Tibial nerve (tissue), 4 donors: ENCODE data around the gene CDH8. TPM values are rescaled to one million over a fixed set of nuclear protein-coding genes. Genes with fewer than 3 reads are reported as not detected.

Experiments
- DNase-seq, 2 donors: peaks; one replicate each; pipeline ENCODE4 v3.0.0-alpha.2; 2019; ENCODE audit warnings: low spot score in 2 of 2
- H3K27ac ChIP-seq, 4 donors: fragments of 200-600 bp; sonication (generic) in 3 of 4; one replicate each; pipeline ENCODE4 v1.5.1; 2017 to 2019; ENCODE audit warnings: mild to moderate bottlenecking in 1 of 4
- H3K27me3 ChIP-seq, 2 donors: fragments of 200-600 bp; sonication (generic) in 1 of 2; one replicate each; pipeline versions ENCODE4 v1.5.1 to v1.6.0; 2017 to 2019
- H3K36me3 ChIP-seq, 3 donors: fragments of 200-600 bp; sonication (generic); one replicate each; pipeline ENCODE4 v1.5.1; 2018 to 2019
- H3K4me1 ChIP-seq, 4 donors: fragments of 200-600 bp; sonication (generic) in 3 of 4; one replicate each; pipeline ENCODE4 v1.5.1; 2017 to 2019
- H3K4me3 ChIP-seq, 4 donors: fragments of 200-600 bp; sonication (generic) in 3 of 4; one replicate each; pipeline ENCODE4 v1.5.1; 2017 to 2019; ENCODE audit warnings: mild to moderate bottlenecking in 1 of 4, moderate library complexity in 1 of 4
- H3K9me3 ChIP-seq, 4 donors: fragments of 200-600 bp; sonication (generic) in 3 of 4; one replicate each; pipeline ENCODE4 v1.5.1; 2017 to 2019
- EP300 ChIP-seq, 2 donors: sonication (generic); formaldehyde crosslinking; IDR thresholded peaks; one replicate each; pipeline ENCODE4 v1.6.1; 2017; ENCODE audit warnings: antibody characterized with exemption in 2 of 2, mild to moderate bottlenecking in 1 of 2
- POLR2A ChIP-seq, 2 donors: fragments of 450-650 bp; IDR thresholded peaks; one replicate each; pipeline ENCODE4 v1.6.1; 2017; ENCODE audit warnings: antibody characterized with exemption in 2 of 2, mild to moderate bottlenecking in 2 of 2, moderate library complexity in 2 of 2
- WGBS, 2 donors: methylation state at CpG; one replicate each; pipeline ENCODE4 v1.1.5; 2018; 5-methylcytosine and 5-hydroxymethylcytosine counted together
- total RNA-seq, 4 donors: library from RNA; depleted of rRNA; stranded (reverse); fragments of >200 nt; gene quantifications; one replicate each; pipeline ENCODE4 v1.1.0, GENCODE V29; 2016
- TF ChIP-seq, protein P1 (sequence below), 5 experiments: fragments of 200-600 bp in 3 of 5; fragments of 450-650 bp in 2 of 5; sonication (generic) in 3 of 5; IDR thresholded peaks; one replicate each; pipeline ENCODE4 v1.5.1; 2016 to 2019; ENCODE audit warnings: antibody characterized with exemption in 5 of 5, mild to moderate bottlenecking in 3 of 5, moderate library complexity in 2 of 5

Gene CDH8
- total RNA-seq, 4 donors from 2014 or later, result 0.22 TPM; not detected in 3

DNA sequence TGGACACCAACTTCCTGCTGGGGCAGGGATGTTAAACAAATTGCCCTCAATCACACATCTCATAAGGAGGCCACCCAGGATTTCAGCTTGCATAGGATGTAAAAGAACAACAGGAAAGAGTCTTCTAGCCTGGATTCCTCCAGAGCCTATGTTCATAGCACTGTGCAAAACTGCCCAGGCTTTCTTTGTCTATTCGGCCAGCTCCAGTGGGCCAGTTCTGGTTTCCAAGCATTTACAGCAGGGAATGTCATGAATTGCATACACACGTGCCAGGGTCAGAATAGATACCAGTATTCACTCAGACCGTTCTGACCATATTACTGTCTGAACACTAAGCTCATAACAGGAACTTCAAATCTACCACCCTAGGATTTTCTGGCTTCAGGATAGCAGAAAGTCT lies 273.2 kb downstream of the CDH8 start:
- H3K36me3 ChIP-seq, result no peaks in the 10 kb centered on the region
- 41 to 47% methylated on average over 3 of the region's 3 CpGs for WGBS, 2 donors
- no peak overlapping the region for H3K4me3 ChIP-seq
- TF ChIP-seq, protein P1, sequence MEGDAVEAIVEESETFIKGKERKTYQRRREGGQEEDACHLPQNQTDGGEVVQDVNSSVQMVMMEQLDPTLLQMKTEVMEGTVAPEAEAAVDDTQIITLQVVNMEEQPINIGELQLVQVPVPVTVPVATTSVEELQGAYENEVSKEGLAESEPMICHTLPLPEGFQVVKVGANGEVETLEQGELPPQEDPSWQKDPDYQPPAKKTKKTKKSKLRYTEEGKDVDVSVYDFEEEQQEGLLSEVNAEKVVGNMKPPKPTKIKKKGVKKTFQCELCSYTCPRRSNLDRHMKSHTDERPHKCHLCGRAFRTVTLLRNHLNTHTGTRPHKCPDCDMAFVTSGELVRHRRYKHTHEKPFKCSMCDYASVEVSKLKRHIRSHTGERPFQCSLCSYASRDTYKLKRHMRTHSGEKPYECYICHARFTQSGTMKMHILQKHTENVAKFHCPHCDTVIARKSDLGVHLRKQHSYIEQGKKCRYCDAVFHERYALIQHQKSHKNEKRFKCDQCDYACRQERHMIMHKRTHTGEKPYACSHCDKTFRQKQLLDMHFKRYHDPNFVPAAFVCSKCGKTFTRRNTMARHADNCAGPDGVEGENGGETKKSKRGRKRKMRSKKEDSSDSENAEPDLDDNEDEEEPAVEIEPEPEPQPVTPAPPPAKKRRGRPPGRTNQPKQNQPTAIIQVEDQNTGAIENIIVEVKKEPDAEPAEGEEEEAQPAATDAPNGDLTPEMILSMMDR (IDR thresholded peaks at IDR 0.05), result no peak
- no peak for TF ChIP-seq EP300 (IDR thresholded peaks at IDR 0.05)
- TF ChIP-seq POLR2A (IDR thresholded peaks at IDR 0.05), result no peak
- no peak for DNase-seq
- H3K27me3 ChIP-seq, result no peaks in the 10 kb centered on the region
- no peaks in the 10 kb centered on the region for H3K4me1 ChIP-seq
- no peak overlapping the region for H3K27ac ChIP-seq
- no peaks in the 10 kb centered on the region for H3K9me3 ChIP-seq

DNA sequence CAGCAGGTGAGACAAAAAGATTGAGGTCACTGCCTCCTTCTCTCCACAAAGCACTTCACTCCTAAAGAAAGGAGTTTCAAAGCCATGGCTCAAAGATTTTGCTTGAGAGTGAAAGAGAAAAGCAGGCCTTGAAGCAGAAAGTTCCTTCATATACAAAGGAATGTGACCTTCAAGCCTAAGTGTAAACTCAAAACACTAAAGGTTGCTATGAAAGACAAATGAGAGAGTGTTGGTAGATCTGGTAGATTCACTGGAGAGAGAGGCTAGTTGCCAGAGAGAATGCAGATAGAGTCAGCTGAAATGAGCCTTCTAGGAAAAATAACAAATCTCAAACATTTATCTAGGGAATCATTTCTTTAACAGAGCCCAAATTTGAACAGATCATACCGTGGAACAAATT lies 305.2 kb downstream of the CDH8 start:
- H3K36me3 ChIP-seq, result no peaks in the 10 kb centered on the region
- no peaks in the 10 kb centered on the region for H3K4me1 ChIP-seq
- H3K27me3 ChIP-seq, result no peaks in the 10 kb centered on the region
- no peak overlapping the region for H3K4me3 ChIP-seq
- no peak overlapping the region for H3K27ac ChIP-seq
- H3K9me3 ChIP-seq, result no peaks in the 10 kb centered on the region
- no peak for TF ChIP-seq EP300 (IDR thresholded peaks at IDR 0.05)
- TF ChIP-seq, protein P1 (IDR thresholded peaks at IDR 0.05), result no peak
- no peak for TF ChIP-seq POLR2A (IDR thresholded peaks at IDR 0.05)
- DNase-seq, result no peak
- 34 to 41% methylated on average over 1 of the region's 1 CpG for WGBS, 2 donors

DNA sequence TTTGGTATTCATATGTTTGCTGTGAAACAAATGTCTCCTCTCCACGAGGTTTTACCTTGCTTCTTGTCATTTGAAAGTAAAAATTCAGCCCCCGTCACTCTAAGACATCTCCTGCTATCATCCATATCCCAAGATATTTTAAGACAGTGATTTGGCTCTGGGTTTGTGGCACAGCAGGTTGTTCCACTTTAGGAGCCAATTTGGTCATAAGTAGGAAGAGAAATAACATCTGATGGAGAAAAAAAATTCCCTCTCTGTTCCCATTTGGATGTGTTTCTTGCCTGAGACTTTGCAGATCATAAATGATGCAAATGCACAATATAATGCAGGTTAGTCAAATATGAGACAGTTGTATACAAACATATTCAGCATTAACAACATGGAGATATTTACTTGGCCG lies 309.5 kb downstream of the CDH8 start:
- H3K9me3 ChIP-seq, result no peaks in the 10 kb centered on the region
- no peak for DNase-seq
- no peaks in the 10 kb centered on the region for H3K4me1 ChIP-seq
- no peaks in the 10 kb centered on the region for H3K36me3 ChIP-seq
- TF ChIP-seq, protein P1 (IDR thresholded peaks at IDR 0.05), result no peak
- TF ChIP-seq POLR2A (IDR thresholded peaks at IDR 0.05), result no peak
- TF ChIP-seq EP300 (IDR thresholded peaks at IDR 0.05), result no peak
- no peaks in the 10 kb centered on the region for H3K27me3 ChIP-seq
- no peak overlapping the region for H3K27ac ChIP-seq
- H3K4me3 ChIP-seq, result no peak overlapping the region
- WGBS, 2 donors, result 78 to 81% methylated on average over 3 of the region's 3 CpGs

DNA sequence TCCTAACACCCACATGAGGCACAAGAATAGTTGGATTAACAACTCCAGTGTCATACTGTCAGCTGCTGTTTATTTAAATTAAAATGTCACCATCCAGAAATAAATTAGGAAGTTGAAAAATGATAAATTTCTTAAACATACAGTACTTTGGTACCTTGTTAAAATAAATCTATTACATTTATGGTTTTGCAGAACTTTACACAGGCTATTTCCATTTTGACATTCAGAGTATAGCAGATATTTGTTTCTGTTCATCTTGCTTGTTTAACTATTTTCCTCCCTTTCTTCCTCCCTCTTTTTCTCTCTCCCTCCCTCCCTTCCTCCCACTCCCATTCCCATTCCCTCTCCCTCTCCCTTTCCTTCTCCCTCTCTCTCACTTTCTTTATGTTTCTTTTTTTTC lies 310.1 kb downstream of the CDH8 start:
- no peak overlapping the region for H3K27ac ChIP-seq
- TF ChIP-seq, protein P1 (IDR thresholded peaks at IDR 0.05), result no peak
- TF ChIP-seq EP300 (IDR thresholded peaks at IDR 0.05) (no peak), POLR2A (IDR thresholded peaks at IDR 0.05) (no peak)
- no peaks in the 10 kb centered on the region for H3K36me3 ChIP-seq
- H3K27me3 ChIP-seq, result no peaks in the 10 kb centered on the region
- no peaks in the 10 kb centered on the region for H3K4me1 ChIP-seq
- no peaks in the 10 kb centered on the region for H3K9me3 ChIP-seq
- H3K4me3 ChIP-seq, result no peak overlapping the region
- DNase-seq, result no peak

DNA sequence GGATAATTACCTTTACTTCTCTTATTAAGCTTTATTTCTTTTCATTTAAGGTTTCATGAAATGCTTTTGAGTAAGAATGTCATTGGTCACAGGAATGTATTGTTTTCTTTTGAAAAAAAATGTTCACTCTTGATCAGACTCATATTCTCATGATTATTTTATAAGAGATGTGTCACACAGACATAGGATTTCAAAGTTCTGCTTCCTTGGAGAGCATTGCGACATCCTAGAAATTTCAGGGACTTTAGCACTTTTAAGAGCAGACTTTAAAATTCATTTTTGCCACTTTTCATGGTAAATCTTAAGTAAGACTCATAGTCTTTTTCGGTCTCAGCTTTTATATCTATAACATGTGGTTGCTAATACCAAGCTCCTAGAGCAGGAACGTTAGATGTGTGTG lies 314.7 kb downstream of the CDH8 start:
- Histone ChIP-seq H3K36me3 (no peaks in the 10 kb centered on the region), H3K27me3 (no peaks in the 10 kb centered on the region), H3K4me3 (no peak overlapping the region), H3K27ac (no peak overlapping the region), H3K9me3 (no peaks in the 10 kb centered on the region), H3K4me1 (no peaks in the 10 kb centered on the region)
- WGBS, 2 donors, result 64 to 75% methylated on average over 3 of the region's 3 CpGs
- DNase-seq, result no peak
- no peak for TF ChIP-seq EP300 (IDR thresholded peaks at IDR 0.05)
- no peak for TF ChIP-seq POLR2A (IDR thresholded peaks at IDR 0.05)
- TF ChIP-seq, protein P1 (IDR thresholded peaks at IDR 0.05), result no peak
